Calu3 (cell line): ENCODE measurements around the gene LEMD2. TPM values are rescaled to one million over a fixed set of nuclear protein-coding genes. Genes with fewer than 3 reads are reported as not detected.

Experiments used
- BruUV-seq: library from RNA; stranded (reverse); fragments of 400-500 nt; replicated peaks from 2 replicates; lab custom pipeline; 2021; lab: Mats Ljungman, UMichigan
- CTCF ChIA-PET: fragments of 300-600 bp; sonication (Branson Sonifier 250); formaldehyde crosslinking; loops from one replicate; lab custom pipeline; 2022; ENCODE audit warnings: antibody characterized with exemption; lab: Charles Lee
- DNase-seq: peaks from one replicate; pipeline ENCODE4 v3.0.0; 2022
- H3K27ac Mint-ChIP-seq: one replicate; pipeline ENCODE4 v1.8.0; 2022; ENCODE audit warnings: mixed read lengths; ENCODE audit not compliant: unreplicated experiment
- H3K27me3 Mint-ChIP-seq: one replicate; pipeline ENCODE4 v1.8.0; 2022; ENCODE audit warnings: mixed read lengths; ENCODE audit not compliant: unreplicated experiment
- H3K36me3 Mint-ChIP-seq: one replicate; pipeline ENCODE4 v1.8.0; 2022; ENCODE audit warnings: mild to moderate bottlenecking, moderate library complexity, mixed read lengths; ENCODE audit not compliant: insufficient read depth, unreplicated experiment
- H3K4me1 Mint-ChIP-seq: one replicate; pipeline ENCODE4 v1.8.0; 2022; ENCODE audit warnings: mild to moderate bottlenecking, low read depth, mixed read lengths; ENCODE audit not compliant: unreplicated experiment
- H3K4me3 Mint-ChIP-seq: one replicate; pipeline ENCODE4 v1.8.0; 2022; ENCODE audit warnings: mild to moderate bottlenecking, low read depth, moderate library complexity, mixed read lengths; ENCODE audit not compliant: unreplicated experiment
- H3K9me3 Mint-ChIP-seq: one replicate; pipeline ENCODE4 v1.8.0; 2022; ENCODE audit warnings: low read depth, mixed read lengths; ENCODE audit not compliant: unreplicated experiment
- CTCF ChIP-seq: fragments of 200-600 bp; IDR thresholded peaks from one replicate; pipeline ENCODE4 v1.8.0; 2022; ENCODE audit warnings: antibody characterized with exemption; ENCODE audit not compliant: unreplicated experiment
- intact Hi-C: fragments of 100-400 bp; cut with micrococcal nuclease; formaldehyde crosslinking; loops from one replicate; pipeline ENCODE4 v1.10.0; 2022; ENCODE audit not compliant: unreplicated experiment
- total RNA-seq: library from RNA; stranded (reverse); gene quantifications from 2 replicates; pipeline ENCODE4 v1.2.3, GENCODE V29; 2022

Gene LEMD2
- total RNA-seq, 1 experiment from 2014 or later: 126 TPM

- H3K27me3 Mint-ChIP-seq: peaks cover 100% of the 10 kb centered on the region
- TF ChIP-seq CTCF: no peak
- DNase-seq: no peak
- H3K36me3 Mint-ChIP-seq: no peaks in the 10 kb centered on the region
- intact Hi-C loops: no loop called here
- CTCF ChIA-PET: interaction anchor here (0.6 kb wide), 1 partner anchor 36 kb away, joined by 3 read pairs; no protein-coding TSS in a partner anchor
- BruUV-seq: no TSS peak
- H3K9me3 Mint-ChIP-seq: no peaks in the 10 kb centered on the region
- H3K4me3 Mint-ChIP-seq: no peak overlapping the region
- no peaks in the 10 kb centered on the region for H3K4me1 Mint-ChIP-seq
- no peak overlapping the region for H3K27ac Mint-ChIP-seq
These were observed 31.3 kb upstream of the LEMD2 start for GRCh38 chr6:33820243-33820642.

GRCh38 chr6:33819021-33819420 lies 30.1 kb upstream of the LEMD2 start:
- Mint-ChIP-seq H3K9me3 (no peaks in the 10 kb centered on the region), H3K4me1 (no peaks in the 10 kb centered on the region), H3K27me3 (peaks cover 100% of the 10 kb centered on the region), H3K36me3 (no peaks in the 10 kb centered on the region), H3K4me3 (no peak overlapping the region), H3K27ac (no peak overlapping the region)
- DNase-seq: no peak
- intact Hi-C loops: no loop called here
- no peak for TF ChIP-seq CTCF
- CTCF ChIA-PET: interaction anchor here (0.6 kb wide), 1 partner anchor 866 kb away, joined by 3 read pairs; no protein-coding TSS in a partner anchor
- BruUV-seq: no TSS peak

GRCh38 chr6:33818293-33818692 lies 29.4 kb upstream of the LEMD2 start:
- no peak for TF ChIP-seq CTCF
- Mint-ChIP-seq H3K9me3 (no peaks in the 10 kb centered on the region), H3K27me3 (peaks cover 100% of the 10 kb centered on the region), H3K27ac (no peak overlapping the region), H3K4me1 (no peaks in the 10 kb centered on the region), H3K4me3 (no peak overlapping the region), H3K36me3 (no peaks in the 10 kb centered on the region)
- BruUV-seq: no TSS peak
- DNase-seq: no peak
- intact Hi-C loops: no loop called here
- CTCF ChIA-PET: interaction anchor here (0.6 kb wide), 1 partner anchor 865 kb away, joined by 3 read pairs; no protein-coding TSS in a partner anchor

- Mint-ChIP-seq H3K36me3 (no peaks in the 10 kb centered on the region), H3K4me1 (no peaks in the 10 kb centered on the region), H3K9me3 (no peaks in the 10 kb centered on the region), H3K4me3 (no peak overlapping the region), H3K27ac (no peak overlapping the region), H3K27me3 (peaks cover 100% of the 10 kb centered on the region)
- BruUV-seq: no TSS peak
- CTCF ChIA-PET: no interaction called here
- intact Hi-C loops: no loop called here
- DNase-seq: no peak
- no peak for TF ChIP-seq CTCF
These were observed 28.6 kb upstream of the LEMD2 start for GRCh38 chr6:33817489-33817888.
